ENCODE data around the gene LRTM2. TPM values are rescaled to one million over a fixed set of nuclear protein-coding genes. Genes with fewer than 3 reads are reported as not detected.

LRTM2 gene
- total RNA-seq (2022; extraction: Qiagen RNA extraction) = 0.05 TPM in 1 of 5 replicates, not detected in the others

DNA sequence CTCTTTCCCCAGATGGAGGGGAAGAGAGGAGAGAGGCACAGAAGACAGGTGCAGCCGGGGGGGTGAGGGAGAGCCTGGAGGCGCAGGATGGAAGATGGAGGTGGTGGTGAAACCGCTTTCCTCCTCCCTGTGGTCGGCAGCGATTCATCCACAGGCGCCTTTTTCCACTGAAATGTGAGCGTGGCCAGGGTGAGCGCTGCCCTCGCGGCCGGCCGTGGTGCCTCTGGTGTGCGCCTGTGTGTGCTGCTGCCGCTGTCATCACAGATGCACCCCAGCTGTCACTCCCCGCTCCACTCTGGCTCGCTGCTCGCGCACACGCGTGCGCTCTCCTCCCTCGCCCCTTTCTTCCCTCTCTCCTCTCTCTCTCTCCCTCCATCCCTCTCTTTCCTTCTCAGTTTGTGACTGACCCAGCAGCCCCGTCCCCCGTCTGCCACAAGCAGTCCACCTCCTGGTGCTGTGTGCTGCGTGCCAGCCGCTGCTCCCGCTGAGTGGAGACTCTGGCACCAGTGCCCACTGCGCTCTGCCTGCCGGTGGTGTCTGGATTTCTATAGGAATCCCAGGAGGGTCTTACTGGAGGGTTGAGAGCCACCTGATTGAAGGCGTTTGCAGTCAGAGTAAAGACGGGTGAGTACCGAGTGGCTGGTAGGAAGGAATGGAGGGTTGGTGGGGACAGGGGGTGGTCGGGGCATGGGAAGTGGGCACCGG lies at the start of gene LRTM2:
LRTM2 (plus strand) TSS at position 375 of the 705 bp plus-strand sequence. CDS start 7,584 bp downstream, outside the sequence.

Other genes with a start within 250 kb of the LRTM2 start
- gene FBXL14, start 226.0 kb upstream of the LRTM2 start, total RNA-seq (2022; extraction: Qiagen RNA extraction) = 7.3 to 12.9 TPM (median 11.1 TPM) in 5 replicates
- gene WNT5B, start 191.3 kb upstream of the LRTM2 start, total RNA-seq (2022; extraction: Qiagen RNA extraction) = 1.8 to 2.9 TPM (median 2.6 TPM) in 5 replicates
- 51.1 to 57.2 TPM (median 54.7 TPM) in 5 replicates for gene ADIPOR2, start 129.5 kb upstream of the LRTM2 start, total RNA-seq (2022; extraction: Qiagen RNA extraction)
- not detected in 5 replicates for gene CACNA2D4, start 98.1 kb downstream of the LRTM2 start, total RNA-seq (2022; extraction: Qiagen RNA extraction)
- gene DCP1B, start 183.9 kb downstream of the LRTM2 start, total RNA-seq (2022; extraction: Qiagen RNA extraction) = 6.4 to 8.6 TPM (median 8.1 TPM) in 5 replicates
- gene CACNA1C, start 232.4 kb downstream of the LRTM2 start, total RNA-seq (2022; extraction: Qiagen RNA extraction) = 0.03 to 0.09 TPM in 2 of 5 replicates, not detected in the others